ENCODE results near the gene KSR2.

GRCh38 chr12:117835156-117835555 is 133.6 kb downstream of the KSR2 start:
- no peak for TF ChIP-seq ZFP36 (IDR thresholded peaks at IDR 0.05; ENCODE audit: borderline replicate concordance, low read depth, low read length, partially characterized antibody)
- TF ChIP-seq CREM (IDR thresholded peaks at IDR 0.05): no peak
- TF ChIP-seq CREM (CRISPR knock-in tag; IDR thresholded peaks at IDR 0.05): no peak
- TF ChIP-seq, protein P1, sequence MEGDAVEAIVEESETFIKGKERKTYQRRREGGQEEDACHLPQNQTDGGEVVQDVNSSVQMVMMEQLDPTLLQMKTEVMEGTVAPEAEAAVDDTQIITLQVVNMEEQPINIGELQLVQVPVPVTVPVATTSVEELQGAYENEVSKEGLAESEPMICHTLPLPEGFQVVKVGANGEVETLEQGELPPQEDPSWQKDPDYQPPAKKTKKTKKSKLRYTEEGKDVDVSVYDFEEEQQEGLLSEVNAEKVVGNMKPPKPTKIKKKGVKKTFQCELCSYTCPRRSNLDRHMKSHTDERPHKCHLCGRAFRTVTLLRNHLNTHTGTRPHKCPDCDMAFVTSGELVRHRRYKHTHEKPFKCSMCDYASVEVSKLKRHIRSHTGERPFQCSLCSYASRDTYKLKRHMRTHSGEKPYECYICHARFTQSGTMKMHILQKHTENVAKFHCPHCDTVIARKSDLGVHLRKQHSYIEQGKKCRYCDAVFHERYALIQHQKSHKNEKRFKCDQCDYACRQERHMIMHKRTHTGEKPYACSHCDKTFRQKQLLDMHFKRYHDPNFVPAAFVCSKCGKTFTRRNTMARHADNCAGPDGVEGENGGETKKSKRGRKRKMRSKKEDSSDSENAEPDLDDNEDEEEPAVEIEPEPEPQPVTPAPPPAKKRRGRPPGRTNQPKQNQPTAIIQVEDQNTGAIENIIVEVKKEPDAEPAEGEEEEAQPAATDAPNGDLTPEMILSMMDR (CRISPR knock-in tag; IDR thresholded peaks at IDR 0.05): no peak
- no peak for TF ChIP-seq MTA1 (CRISPR knock-in tag; IDR thresholded peaks at IDR 0.05; ENCODE audit: borderline replicate concordance)
- TF ChIP-seq, protein P2, sequence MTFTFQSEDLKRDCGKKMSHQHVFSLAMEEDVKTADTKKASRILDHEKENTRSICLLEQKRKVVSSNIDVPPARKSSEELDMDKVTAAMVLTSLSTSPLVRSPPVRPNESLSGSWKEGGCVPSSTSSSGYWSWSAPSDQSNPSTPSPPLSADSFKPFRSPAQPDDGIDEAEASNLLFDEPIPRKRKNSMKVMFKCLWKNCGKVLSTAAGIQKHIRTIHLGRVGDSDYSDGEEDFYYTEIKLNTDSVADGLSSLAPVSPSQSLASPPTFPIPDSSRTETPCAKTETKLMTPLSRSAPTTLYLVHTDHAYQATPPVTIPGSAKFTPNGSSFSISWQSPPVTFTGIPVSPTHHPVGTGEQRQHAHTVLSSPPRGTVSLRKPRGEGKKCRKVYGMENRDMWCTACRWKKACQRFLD (CRISPR knock-in tag; IDR thresholded peaks at IDR 0.05; ENCODE audit: borderline replicate concordance): no peak

All from HepG2 (cell line).